ENCODE measurements around the gene URB1.

Gene URB1

DNA sequence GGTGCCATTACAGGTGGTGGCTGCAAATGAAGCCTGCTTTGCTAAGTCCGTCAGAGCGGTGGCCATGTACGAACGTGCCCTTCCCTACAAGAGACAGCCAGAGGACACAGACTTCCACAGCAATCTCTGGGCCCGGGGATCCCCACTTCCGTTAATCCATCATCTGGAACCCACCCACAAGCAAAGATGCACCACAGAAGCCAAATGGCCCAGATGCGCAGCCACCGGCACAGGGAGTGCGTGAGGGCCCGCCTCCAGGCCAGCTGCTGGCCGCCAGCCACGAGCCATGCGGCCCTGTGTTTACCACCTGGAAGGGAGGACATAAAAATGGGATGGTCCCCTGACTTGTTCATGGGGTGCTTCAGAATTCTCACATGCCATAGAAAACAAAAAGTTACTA, 72.1 kb downstream of the URB1 start:
- no peak for TF ChIP-seq EZH2phosphoT487 (IDR thresholded peaks at IDR 0.05; ENCODE audit: borderline replicate concordance)
- TF ChIP-seq, protein P1, sequence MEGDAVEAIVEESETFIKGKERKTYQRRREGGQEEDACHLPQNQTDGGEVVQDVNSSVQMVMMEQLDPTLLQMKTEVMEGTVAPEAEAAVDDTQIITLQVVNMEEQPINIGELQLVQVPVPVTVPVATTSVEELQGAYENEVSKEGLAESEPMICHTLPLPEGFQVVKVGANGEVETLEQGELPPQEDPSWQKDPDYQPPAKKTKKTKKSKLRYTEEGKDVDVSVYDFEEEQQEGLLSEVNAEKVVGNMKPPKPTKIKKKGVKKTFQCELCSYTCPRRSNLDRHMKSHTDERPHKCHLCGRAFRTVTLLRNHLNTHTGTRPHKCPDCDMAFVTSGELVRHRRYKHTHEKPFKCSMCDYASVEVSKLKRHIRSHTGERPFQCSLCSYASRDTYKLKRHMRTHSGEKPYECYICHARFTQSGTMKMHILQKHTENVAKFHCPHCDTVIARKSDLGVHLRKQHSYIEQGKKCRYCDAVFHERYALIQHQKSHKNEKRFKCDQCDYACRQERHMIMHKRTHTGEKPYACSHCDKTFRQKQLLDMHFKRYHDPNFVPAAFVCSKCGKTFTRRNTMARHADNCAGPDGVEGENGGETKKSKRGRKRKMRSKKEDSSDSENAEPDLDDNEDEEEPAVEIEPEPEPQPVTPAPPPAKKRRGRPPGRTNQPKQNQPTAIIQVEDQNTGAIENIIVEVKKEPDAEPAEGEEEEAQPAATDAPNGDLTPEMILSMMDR (conservative IDR thresholded peaks at IDR 0.05; ENCODE audit: low read length) = no peak
- Histone ChIP-seq H3K4me3 (ENCODE audit: low read length, poor library complexity, severe bottlenecking) (no peak overlapping the region), H4K20me1 (ENCODE audit: insufficient read depth, low read length, poor library complexity, severe bottlenecking) (no peaks in the 10 kb centered on the region), H2AFZ (ENCODE audit: low read length) (no peak overlapping the region), H3K4me2 (ENCODE audit: low read depth, low read length, poor library complexity, severe bottlenecking) (no peak overlapping the region), H3F3A (ENCODE audit: low read depth) (no peaks in the 10 kb centered on the region), H3K27me3 (ENCODE audit: insufficient read depth, low read length, poor library complexity, severe bottlenecking) (no peaks in the 10 kb centered on the region), H3K9me3 (ENCODE audit: insufficient read depth, low read depth, low read length) (no peaks in the 10 kb centered on the region), H3K79me2 (ENCODE audit: insufficient read depth, low read length) (no peaks in the 10 kb centered on the region), H3K36me3 (ENCODE audit: insufficient read depth, low read length) (peaks cover 32% of the 10 kb centered on the region; the same call in 1 of the 2 replicates), H3K9ac (ENCODE audit: low read depth, low read length, poor library complexity, severe bottlenecking) (no peak overlapping the region), H3K4me1 (ENCODE audit: insufficient read depth, low read length, poor library complexity, severe bottlenecking) (no peaks in the 10 kb centered on the region), H3K9me2 (replicated peaks; ENCODE audit: low read depth, low read length) (no peaks in the 10 kb centered on the region)

DNA sequence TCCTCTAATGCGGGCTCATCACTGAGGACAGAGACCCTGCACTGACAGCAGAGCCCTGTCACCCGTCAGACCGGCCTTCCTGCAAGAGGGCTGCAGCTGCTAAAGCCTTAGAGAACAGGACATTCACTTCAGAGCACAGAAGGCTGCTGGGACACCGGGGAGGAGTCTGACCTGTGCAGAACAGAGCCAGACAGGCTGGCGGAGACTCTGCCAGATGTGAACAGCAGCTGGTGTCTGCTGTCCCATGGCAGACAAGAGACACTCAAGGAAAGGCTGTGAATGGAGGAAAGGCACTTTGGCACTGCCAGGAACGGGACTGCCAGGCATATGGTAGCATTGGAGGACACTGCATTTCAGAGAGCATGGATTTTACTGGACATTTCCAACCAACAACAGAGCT, 72.8 kb downstream of the URB1 start:
- no peaks in the 10 kb centered on the region for H3K4me1 ChIP-seq (ENCODE audit: insufficient read depth, low read length, poor library complexity, severe bottlenecking)
- no peaks in the 10 kb centered on the region for H3K9me2 ChIP-seq (replicated peaks; ENCODE audit: low read depth, low read length)
- no peaks in the 10 kb centered on the region for H3K27me3 ChIP-seq (ENCODE audit: insufficient read depth, low read length, poor library complexity, severe bottlenecking)
- H3F3A ChIP-seq (ENCODE audit: low read depth) = no peaks in the 10 kb centered on the region
- H3K4me3 ChIP-seq (ENCODE audit: low read length, poor library complexity, severe bottlenecking) = no peak overlapping the region
- H3K9ac ChIP-seq (ENCODE audit: low read depth, low read length, poor library complexity, severe bottlenecking) = no peak overlapping the region
- no peak overlapping the region for H2AFZ ChIP-seq (ENCODE audit: low read length)
- H3K79me2 ChIP-seq (ENCODE audit: insufficient read depth, low read length) = no peaks in the 10 kb centered on the region
- TF ChIP-seq, protein P1 (conservative IDR thresholded peaks at IDR 0.05; ENCODE audit: low read length) = no peak
- TF ChIP-seq EZH2phosphoT487 (IDR thresholded peaks at IDR 0.05; ENCODE audit: borderline replicate concordance) = no peak
- no peaks in the 10 kb centered on the region for H3K9me3 ChIP-seq (ENCODE audit: insufficient read depth, low read depth, low read length)
- no peaks in the 10 kb centered on the region for H4K20me1 ChIP-seq (ENCODE audit: insufficient read depth, low read length, poor library complexity, severe bottlenecking)
- H3K4me2 ChIP-seq (ENCODE audit: low read depth, low read length, poor library complexity, severe bottlenecking) = no peak overlapping the region
- H3K36me3 ChIP-seq (ENCODE audit: insufficient read depth, low read length) = peaks cover 32% of the 10 kb centered on the region; the same call in 1 of the 2 replicates

- Histone ChIP-seq H3K9me3 (ENCODE audit: insufficient read depth, low read depth, low read length) (no peaks in the 10 kb centered on the region), H3F3A (ENCODE audit: low read depth) (no peaks in the 10 kb centered on the region), H4K20me1 (ENCODE audit: insufficient read depth, low read length, poor library complexity, severe bottlenecking) (no peaks in the 10 kb centered on the region), H3K79me2 (ENCODE audit: insufficient read depth, low read length) (no peaks in the 10 kb centered on the region), H3K36me3 (ENCODE audit: insufficient read depth, low read length) (peaks cover 28% of the 10 kb centered on the region; the same call in 1 of the 2 replicates), H3K9me2 (replicated peaks; ENCODE audit: low read depth, low read length) (no peaks in the 10 kb centered on the region), H3K9ac (ENCODE audit: low read depth, low read length, poor library complexity, severe bottlenecking) (no peak overlapping the region), H3K4me1 (ENCODE audit: insufficient read depth, low read length, poor library complexity, severe bottlenecking) (no peaks in the 10 kb centered on the region), H3K4me2 (ENCODE audit: low read depth, low read length, poor library complexity, severe bottlenecking) (no peak overlapping the region), H3K27me3 (ENCODE audit: insufficient read depth, low read length, poor library complexity, severe bottlenecking) (no peaks in the 10 kb centered on the region), H2AFZ (ENCODE audit: low read length) (no peak overlapping the region), H3K4me3 (ENCODE audit: low read length, poor library complexity, severe bottlenecking) (no peak overlapping the region)
- TF ChIP-seq, protein P1 (conservative IDR thresholded peaks at IDR 0.05; ENCODE audit: low read length) = no peak
- TF ChIP-seq EZH2phosphoT487 (IDR thresholded peaks at IDR 0.05; ENCODE audit: borderline replicate concordance) = no peak
Measured at GRCh38 chr21:32319012-32319411, 73.8 kb downstream of the URB1 start.

All from Loucy (cell line).